HepG2 (cell line): ENCODE data around the gene MT1A. TPM values are rescaled to one million over a fixed set of nuclear protein-coding genes. Genes with fewer than 3 reads are reported as not detected.

Experiments
- LCORL ChIP-seq, 2 experiments: fragments of 450-650 bp in 1 of 2; sonication (generic) in 1 of 2; formaldehyde crosslinking in 1 of 2; IDR thresholded peaks; 2 replicates each; pipeline versions ENCODE4 v1.5.0 to v1.6.1; 2017 to 2020; ENCODE audit warnings: antibody characterized with exemption in 1 of 2, missing genetic modification reagents in 1 of 2
- MXD3 ChIP-seq: IDR thresholded peaks from 2 replicates; pipeline ENCODE4 v1.6.1; 2016; ENCODE audit warnings: mild to moderate bottlenecking, missing biosample characterization, missing genetic modification reagents
- PAF1 ChIP-seq: IDR thresholded peaks from 2 replicates; pipeline ENCODE4 v1.6.1; 2016; ENCODE audit warnings: missing genetic modification reagents, missing compliant biosample characterization
- RAD51 ChIP-seq: fragments of 450-650 bp; IDR thresholded peaks from 2 replicates; pipeline ENCODE4 v1.6.1; 2016; ENCODE audit warnings: borderline replicate concordance
- RARG ChIP-seq: sonication (generic); formaldehyde crosslinking; IDR thresholded peaks from 2 replicates; pipeline ENCODE4 v1.4.0; 2020; ENCODE audit warnings: low read depth, mild to moderate bottlenecking, missing genetic modification reagents
- SSRP1 ChIP-seq: IDR thresholded peaks from 2 replicates; pipeline ENCODE4 v1.6.1; 2016; ENCODE audit warnings: control low read depth
- ZMYM4 ChIP-seq: sonication (generic); formaldehyde crosslinking; IDR thresholded peaks from 2 replicates; pipeline ENCODE4 v1.8.1; 2023; ENCODE audit warnings: mild to moderate bottlenecking, missing genetic modification reagents
- ZNF224 ChIP-seq: sonication (generic); formaldehyde crosslinking; IDR thresholded peaks from 2 replicates; pipeline ENCODE4 v1.5.0; 2020; ENCODE audit warnings: mild to moderate bottlenecking, missing genetic modification reagents
- ZNF318 ChIP-seq: sonication (generic); formaldehyde crosslinking; IDR thresholded peaks from 2 replicates; pipeline ENCODE4 v1.4.0; 2020; ENCODE audit warnings: mild to moderate bottlenecking, missing genetic modification reagents
- polyA plus RNA-seq, 8 experiments: library from polyadenylated mRNA; depleted of rRNA in 3 of 8; stranded (reverse) in 7 of 8; unstranded in 1 of 8; fragments of >200 nt; fragmentation: Illumina TruSeq in 4 of 8; extraction: Trizol in 4 of 8; gene quantifications; 2 replicates each; pipeline versions ENCODE4 v1.2.1 to v1.2.3, GENCODE V29; 2011 to 2016; ENCODE audit warnings: low read depth in 4 of 8, missing spikeins in 1 of 8, mixed read lengths in 1 of 8; ENCODE audit not compliant: insufficient read depth in 1 of 8
- total RNA-seq, 5 experiments: library from RNA; depleted of rRNA; stranded (reverse); fragments of >200 nt; fragmentation: Illumina TruSeq; extraction: Trizol; gene quantifications; 2 replicates each; pipeline ENCODE4 v1.2.3, GENCODE V29; 2016; ENCODE audit warnings: low read depth in 1 of 5
- TF ChIP-seq, protein P1 (sequence below): sonication (generic); formaldehyde crosslinking; IDR thresholded peaks from 2 replicates; pipeline ENCODE4 v1.5.0; 2020; ENCODE audit warnings: missing genetic modification reagents
- TF ChIP-seq, protein P2 (sequence below): sonication (generic); formaldehyde crosslinking; IDR thresholded peaks from 2 replicates; pipeline ENCODE4 v1.4.0; 2020; ENCODE audit warnings: missing genetic modification reagents

The MT1A gene
- total and polyA plus RNA-seq, 2 of the 13 experiments (the other 11 are each of a cell fraction or from before 2014, with no cell fraction given), result 8.3 to 10.4 TPM

- 0 out of 2 replicates have a peak, but pooled peaks have one; percentile 37 for TF ChIP-seq ZNF318 (CRISPR knock-in tag)
- TF ChIP-seq ZMYM4 (CRISPR knock-in tag), result 0 out of 2 replicates have a peak, but pooled peaks have one; percentile 43
- no peak for TF ChIP-seq PAF1 (CRISPR knock-in tag)
- TF ChIP-seq MXD3 (CRISPR knock-in tag), result no peak
- TF ChIP-seq LCORL (IDR thresholded peaks at IDR 0.05), result no peak
- peak; percentile 68; the same call in 1 of the 2 replicates for TF ChIP-seq LCORL (CRISPR knock-in tag; IDR thresholded peaks at IDR 0.05)
- TF ChIP-seq, protein P1, sequence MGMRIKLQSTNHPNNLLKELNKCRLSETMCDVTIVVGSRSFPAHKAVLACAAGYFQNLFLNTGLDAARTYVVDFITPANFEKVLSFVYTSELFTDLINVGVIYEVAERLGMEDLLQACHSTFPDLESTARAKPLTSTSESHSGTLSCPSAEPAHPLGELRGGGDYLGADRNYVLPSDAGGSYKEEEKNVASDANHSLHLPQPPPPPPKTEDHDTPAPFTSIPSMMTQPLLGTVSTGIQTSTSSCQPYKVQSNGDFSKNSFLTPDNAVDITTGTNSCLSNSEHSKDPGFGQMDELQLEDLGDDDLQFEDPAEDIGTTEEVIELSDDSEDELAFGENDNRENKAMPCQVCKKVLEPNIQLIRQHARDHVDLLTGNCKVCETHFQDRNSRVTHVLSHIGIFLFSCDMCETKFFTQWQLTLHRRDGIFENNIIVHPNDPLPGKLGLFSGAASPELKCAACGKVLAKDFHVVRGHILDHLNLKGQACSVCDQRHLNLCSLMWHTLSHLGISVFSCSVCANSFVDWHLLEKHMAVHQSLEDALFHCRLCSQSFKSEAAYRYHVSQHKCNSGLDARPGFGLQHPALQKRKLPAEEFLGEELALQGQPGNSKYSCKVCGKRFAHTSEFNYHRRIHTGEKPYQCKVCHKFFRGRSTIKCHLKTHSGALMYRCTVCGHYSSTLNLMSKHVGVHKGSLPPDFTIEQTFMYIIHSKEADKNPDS (CRISPR knock-in tag), result no peak
- TF ChIP-seq, protein P2, sequence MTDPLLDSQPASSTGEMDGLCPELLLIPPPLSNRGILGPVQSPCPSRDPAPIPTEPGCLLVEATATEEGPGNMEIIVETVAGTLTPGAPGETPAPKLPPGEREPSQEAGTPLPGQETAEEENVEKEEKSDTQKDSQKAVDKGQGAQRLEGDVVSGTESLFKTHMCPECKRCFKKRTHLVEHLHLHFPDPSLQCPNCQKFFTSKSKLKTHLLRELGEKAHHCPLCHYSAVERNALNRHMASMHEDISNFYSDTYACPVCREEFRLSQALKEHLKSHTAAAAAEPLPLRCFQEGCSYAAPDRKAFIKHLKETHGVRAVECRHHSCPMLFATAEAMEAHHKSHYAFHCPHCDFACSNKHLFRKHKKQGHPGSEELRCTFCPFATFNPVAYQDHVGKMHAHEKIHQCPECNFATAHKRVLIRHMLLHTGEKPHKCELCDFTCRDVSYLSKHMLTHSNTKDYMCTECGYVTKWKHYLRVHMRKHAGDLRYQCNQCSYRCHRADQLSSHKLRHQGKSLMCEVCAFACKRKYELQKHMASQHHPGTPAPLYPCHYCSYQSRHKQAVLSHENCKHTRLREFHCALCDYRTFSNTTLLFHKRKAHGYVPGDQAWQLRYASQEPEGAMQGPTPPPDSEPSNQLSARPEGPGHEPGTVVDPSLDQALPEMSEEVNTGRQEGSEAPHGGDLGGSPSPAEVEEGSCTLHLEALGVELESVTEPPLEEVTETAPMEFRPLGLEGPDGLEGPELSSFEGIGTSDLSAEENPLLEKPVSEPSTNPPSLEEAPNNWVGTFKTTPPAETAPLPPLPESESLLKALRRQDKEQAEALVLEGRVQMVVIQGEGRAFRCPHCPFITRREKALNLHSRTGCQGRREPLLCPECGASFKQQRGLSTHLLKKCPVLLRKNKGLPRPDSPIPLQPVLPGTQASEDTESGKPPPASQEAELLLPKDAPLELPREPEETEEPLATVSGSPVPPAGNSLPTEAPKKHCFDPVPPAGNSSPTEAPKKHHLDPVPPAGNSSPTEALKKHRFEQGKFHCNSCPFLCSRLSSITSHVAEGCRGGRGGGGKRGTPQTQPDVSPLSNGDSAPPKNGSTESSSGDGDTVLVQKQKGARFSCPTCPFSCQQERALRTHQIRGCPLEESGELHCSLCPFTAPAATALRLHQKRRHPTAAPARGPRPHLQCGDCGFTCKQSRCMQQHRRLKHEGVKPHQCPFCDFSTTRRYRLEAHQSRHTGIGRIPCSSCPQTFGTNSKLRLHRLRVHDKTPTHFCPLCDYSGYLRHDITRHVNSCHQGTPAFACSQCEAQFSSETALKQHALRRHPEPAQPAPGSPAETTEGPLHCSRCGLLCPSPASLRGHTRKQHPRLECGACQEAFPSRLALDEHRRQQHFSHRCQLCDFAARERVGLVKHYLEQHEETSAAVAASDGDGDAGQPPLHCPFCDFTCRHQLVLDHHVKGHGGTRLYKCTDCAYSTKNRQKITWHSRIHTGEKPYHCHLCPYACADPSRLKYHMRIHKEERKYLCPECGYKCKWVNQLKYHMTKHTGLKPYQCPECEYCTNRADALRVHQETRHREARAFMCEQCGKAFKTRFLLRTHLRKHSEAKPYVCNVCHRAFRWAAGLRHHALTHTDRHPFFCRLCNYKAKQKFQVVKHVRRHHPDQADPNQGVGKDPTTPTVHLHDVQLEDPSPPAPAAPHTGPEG (CRISPR knock-in tag), result no peak
- TF ChIP-seq SSRP1, result no peak
- no peak for TF ChIP-seq RAD51
- TF ChIP-seq RARG (CRISPR knock-in tag), result no peak
- TF ChIP-seq ZNF224 (CRISPR knock-in tag), result no peak
Measured at GRCh38 chr16:56637814-56638750, at the start of gene MT1A (continued).
